HG02884 (cell line): Measurements from ENCODE around the gene GJA4.
"Not testable (repeated sequence)": the region's sequence is repeated elsewhere in the genome, so short reads cannot be mapped to it uniquely, and the experiment has no call there.

Experiments used
- ATAC-seq: cut with Tn5 transposase; IDR thresholded peaks from one replicate; pipeline ENCODE4 v1.9.1; 2021; ENCODE audit warnings: mild to moderate bottlenecking, moderate library complexity; ENCODE audit not compliant: unreplicated experiment

GJA4 gene

GRCh38 chr1:34768856-34769255 lies 23.9 kb upstream of the GJA4 start:
- no peak for ATAC-seq

- no peak for ATAC-seq
These were observed 21.8 kb upstream of the GJA4 start for GRCh38 chr1:34770891-34771504.

GRCh38 chr1:34771573-34772371 lies 21.0 kb upstream of the GJA4 start:
- ATAC-seq: no peak

GRCh38 chr1:34773114-34773513 lies 19.7 kb upstream of the GJA4 start:
- ATAC-seq: not testable (repeated sequence)

DNA sequence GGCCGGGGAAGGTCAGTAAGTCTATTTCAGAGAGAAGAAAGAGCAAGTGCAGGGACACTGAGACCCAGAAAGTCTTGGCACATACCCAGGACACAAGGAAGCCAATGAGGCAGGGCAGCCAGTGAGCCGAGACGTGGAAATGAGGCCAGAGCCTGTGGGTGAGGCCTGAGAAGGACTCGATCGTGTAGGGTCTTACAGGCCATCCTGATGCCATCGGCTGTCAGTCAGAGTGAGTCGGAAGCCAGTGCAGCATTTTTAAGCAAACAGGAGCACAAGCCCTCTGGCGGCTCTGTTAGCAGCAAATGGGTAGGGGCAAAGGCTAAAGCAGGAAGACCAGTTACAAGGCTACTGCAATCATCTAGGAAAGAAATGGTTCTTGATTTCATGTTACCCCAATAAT lies 17.8 kb upstream of the GJA4 start:
- no peak for ATAC-seq

DNA sequence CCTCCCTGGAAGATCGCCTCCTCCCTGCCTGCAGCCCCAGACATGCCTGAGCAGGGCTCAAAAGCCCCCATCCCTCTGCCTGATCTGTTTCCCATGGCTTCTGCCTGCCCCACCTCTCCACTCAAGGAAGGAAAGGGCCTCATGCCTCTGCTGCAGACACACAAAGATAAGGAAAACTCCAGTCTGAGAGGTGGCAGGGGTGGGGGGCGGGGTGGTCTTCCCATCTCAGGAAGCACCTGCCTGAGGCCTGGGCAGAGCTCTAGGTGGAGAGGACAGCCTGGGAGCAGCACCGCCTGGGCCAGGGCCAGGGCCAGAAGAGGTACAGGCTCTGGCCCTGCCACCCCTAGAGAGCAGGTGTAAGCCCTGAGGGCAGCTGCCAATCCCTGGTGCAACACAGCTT lies 15.9 kb upstream of the GJA4 start:
- ATAC-seq: no peak

- no peak for ATAC-seq
These were observed 15.1 kb upstream of the GJA4 start for GRCh38 chr1:34777519-34778321.

- ATAC-seq: no peak
These were observed 14.4 kb upstream of the GJA4 start for GRCh38 chr1:34778381-34778780.

- ATAC-seq: no peak
These were observed 13.8 kb upstream of the GJA4 start for GRCh38 chr1:34779005-34779404.

DNA sequence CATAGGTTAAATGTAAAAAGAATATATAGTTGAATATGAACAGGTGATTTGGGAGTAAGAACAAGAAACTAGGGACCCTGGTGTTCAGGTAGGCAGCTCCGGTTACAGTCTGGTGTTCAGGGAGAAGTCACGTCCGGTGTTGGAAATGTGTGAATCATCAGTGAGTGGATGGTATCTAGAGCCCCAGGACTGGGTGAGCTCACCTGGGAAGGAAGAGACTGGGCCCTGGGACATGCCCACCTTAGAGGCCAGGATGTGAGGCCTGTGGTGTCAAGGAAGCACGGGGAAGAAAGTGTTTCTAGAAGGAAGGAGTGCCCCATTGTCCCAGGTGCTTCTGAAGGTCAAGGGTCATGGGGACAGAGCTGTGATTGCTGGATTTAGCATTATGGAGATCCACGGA lies 13.3 kb upstream of the GJA4 start:
- ATAC-seq: no peak

DNA sequence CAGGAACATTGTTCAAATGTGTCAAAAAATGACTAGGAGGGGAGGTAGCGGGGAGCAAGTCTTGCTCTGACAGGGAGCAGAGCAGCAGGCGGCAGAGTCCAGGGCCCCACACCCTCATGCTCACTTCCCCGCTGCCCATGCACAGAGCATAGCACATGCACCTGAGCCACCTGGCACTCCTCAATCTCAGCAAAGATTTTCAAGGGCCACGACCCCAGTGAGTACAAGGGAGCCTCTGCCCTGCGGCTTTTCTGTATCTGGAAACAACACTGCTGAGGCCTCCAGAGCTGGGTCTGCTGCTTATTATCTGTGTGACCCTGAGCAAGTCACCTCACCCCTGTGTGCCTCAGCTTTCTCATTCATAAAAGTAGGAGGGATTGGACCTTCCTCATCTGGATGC lies 12.8 kb upstream of the GJA4 start:
- ATAC-seq: no peak

DNA sequence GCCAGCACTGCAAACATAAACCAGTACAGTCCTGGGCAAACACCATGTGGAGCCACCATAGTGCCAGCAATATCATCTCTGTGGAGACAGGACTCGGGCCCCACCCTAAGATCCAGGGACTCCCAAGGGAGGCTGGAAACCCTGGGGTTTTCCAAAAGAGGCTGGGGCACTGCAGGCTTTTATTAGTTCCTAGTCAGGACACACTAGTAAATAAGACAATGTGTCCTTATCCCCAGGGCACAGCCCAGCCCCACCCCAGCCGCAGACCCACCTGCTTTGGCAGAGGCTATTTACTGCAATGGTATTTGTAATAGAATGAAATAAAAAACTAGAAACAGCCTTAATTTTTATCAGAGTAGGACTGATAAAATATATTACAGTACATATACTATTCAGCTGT lies 12.3 kb upstream of the GJA4 start:
- ATAC-seq: no peak

DNA sequence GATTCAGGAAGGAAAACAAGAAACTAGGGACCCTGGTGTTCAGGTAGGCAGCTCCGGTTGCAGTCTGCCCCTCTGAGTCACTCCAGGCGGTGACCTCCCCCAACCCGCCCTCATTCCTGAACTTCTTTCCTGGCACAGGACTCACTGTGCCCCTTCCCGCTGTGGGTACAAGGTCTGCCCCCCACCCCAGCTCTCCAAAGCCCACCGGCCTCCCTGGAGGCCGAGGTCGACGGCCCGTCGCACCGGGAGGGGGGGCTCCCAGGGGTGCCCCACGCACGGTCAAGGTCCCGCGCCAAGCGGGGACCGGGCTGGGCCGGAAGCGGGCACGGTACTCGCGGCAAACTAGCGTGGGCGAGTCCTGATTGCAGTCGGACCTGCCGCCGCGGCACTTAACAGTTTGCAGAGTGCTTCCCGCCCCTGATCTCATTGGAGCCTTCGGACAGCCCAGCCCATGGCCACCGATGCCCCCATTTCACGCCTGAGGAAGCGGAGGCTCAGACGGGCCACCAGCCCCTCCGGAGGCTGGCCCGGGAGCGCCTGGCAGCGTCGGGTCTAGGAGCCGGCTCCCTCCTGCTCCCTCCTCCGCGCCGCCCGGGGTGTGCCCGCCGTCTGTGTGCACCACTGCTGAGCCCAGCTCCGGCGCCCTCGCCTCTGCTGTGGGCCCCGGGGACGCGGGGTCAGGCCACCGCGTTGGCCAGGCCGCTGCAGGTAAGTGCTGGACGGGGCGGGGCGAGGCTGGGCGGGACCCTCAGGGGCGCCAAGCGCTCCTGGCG lies 11.5 kb upstream of the GJA4 start, which contains the start of gene GJB3:
GJB3 (plus strand) TSS at position 144 of the 773 bp plus-strand sequence. CDS start 3,549 bp downstream, outside the sequence.
- no peak for ATAC-seq

- no peak for ATAC-seq
These were observed 10.9 kb upstream of the GJA4 start for GRCh38 chr1:34781844-34782391.

- no peak for ATAC-seq
These were observed 8.0 kb upstream of the GJA4 start for GRCh38 chr1:34784751-34785221.

- no peak for ATAC-seq
These were observed 7.4 kb upstream of the GJA4 start for GRCh38 chr1:34785231-34785874.

DNA sequence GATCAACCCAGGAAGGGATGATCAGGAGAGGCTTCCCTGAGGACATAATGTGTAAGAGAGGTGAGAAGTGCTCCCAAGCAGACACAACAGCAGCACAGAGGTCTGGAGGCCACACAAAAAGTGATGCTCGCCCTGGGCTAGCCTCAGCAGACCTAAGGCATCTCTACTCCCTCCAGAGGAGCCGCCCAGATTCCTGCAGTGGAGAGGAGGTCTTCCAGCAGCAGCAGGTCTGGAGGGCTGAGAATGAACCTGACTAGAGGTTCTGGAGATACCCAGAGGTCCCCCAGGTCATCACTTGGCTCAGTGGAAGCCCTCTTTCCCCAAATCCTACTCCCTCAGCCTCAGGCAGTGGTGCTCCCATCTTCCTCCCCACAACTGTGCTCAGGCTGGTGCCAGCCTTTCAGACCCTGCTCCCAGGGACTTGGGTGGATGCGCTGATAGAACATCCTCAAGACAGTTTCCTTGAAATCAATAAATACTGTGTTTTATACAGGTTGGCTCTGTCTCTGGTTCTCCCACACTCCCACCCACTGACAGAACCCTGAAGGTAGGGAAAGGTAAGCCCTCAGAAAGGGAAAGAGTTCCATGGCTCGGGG lies 6.8 kb upstream of the GJA4 start:
- ATAC-seq: no peak

DNA sequence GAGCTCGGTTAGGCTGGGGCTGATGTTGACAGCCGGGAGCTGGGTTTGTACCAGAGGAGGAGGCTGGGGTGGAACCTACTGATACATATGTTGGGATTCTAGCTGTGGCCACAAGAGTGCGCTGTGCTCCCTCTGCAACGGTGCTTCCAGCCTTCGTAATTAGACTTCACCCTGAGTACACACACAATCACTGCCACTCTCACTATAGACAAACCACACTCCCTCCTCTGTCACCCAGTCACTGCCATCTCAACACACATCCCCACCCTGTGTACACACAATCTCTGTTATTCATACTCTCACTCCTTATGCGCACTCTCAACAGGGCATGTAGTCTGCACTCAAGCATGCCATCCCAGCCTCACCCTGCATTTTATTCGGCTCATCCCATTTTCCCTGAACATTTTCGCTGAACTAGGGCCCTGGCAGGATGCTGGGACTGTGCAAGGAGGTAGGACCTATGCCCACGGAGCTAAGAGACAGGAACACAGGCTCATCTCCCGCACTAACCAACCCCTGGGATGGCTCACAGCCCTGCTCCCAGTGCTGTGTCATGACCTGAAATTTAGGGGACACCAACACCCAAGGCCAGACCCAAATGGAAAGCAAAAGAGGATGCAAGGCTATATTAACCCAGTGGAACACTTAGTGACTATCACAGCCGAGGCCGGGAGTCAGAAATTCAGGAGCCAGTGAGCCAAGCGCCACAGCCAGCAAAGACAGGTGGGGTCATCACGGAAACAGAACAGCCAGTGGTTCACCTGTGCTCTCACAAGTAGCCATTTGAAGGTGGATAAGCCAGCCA lies 6.1 kb upstream of the GJA4 start:
- no peak for ATAC-seq
